A204.1 (cell line): ENCODE data around the gene HMGA1.

Experiments used
- FAIRE-seq: peaks from 2 replicates; lab custom pipeline; 2012; peaks lifted over from hg19 to GRCh38; lab: Jason Lieb, UNC

HMGA1 gene

GRCh38 chr6:34236443-34237315 lies at the start of gene HMGA1:
Gene HMGA1, plus strand, starts transcription at chr6:34236873. Its CDS starts 3,908 bp downstream, at chr6:34240781.
- no peak for FAIRE-seq

- no peak for FAIRE-seq
Measured at GRCh38 chr6:34189806-34190503, 46.7 kb upstream of the HMGA1 start.

- no peak for FAIRE-seq
Measured at GRCh38 chr6:34190504-34191122, 46.1 kb upstream of the HMGA1 start.

- FAIRE-seq, result no peak
Measured at GRCh38 chr6:34194772-34195171, 41.9 kb upstream of the HMGA1 start.

- no peak for FAIRE-seq
Measured at GRCh38 chr6:34195726-34196115, 41.0 kb upstream of the HMGA1 start.

- no peak for FAIRE-seq
Measured at GRCh38 chr6:34196116-34196832, 40.4 kb upstream of the HMGA1 start.

- FAIRE-seq, result no peak
Measured at GRCh38 chr6:34196833-34197195, 39.9 kb upstream of the HMGA1 start.

- FAIRE-seq, result no peak
Measured at GRCh38 chr6:34200340-34200971, 36.2 kb upstream of the HMGA1 start.

- no peak for FAIRE-seq
Measured at GRCh38 chr6:34201455-34202107, 35.1 kb upstream of the HMGA1 start.

GRCh38 chr6:34202329-34203201 lies 34.1 kb upstream of the HMGA1 start:
- FAIRE-seq, result no peak

- FAIRE-seq, result no peak
Measured at GRCh38 chr6:34204693-34205092, 32.0 kb upstream of the HMGA1 start.

- no peak for FAIRE-seq
Measured at GRCh38 chr6:34205466-34205865, 31.2 kb upstream of the HMGA1 start.

- no peak for FAIRE-seq
Measured at GRCh38 chr6:34205916-34206315, 30.8 kb upstream of the HMGA1 start.

- FAIRE-seq, result no peak
Measured at GRCh38 chr6:34206726-34207125, 29.9 kb upstream of the HMGA1 start.

GRCh38 chr6:34207695-34208443 lies 28.8 kb upstream of the HMGA1 start:
- FAIRE-seq, result no peak

GRCh38 chr6:34213772-34214171 lies 22.9 kb upstream of the HMGA1 start:
- no peak for FAIRE-seq

GRCh38 chr6:34218691-34219090 lies 18.0 kb upstream of the HMGA1 start:
- FAIRE-seq, result no peak

- FAIRE-seq, result no peak
Measured at GRCh38 chr6:34223381-34223955, 13.2 kb upstream of the HMGA1 start.
